GM12878 (cell line): Measurements from ENCODE around the gene ACSM4.

Experiments used
- CBFB ChIP-seq: IDR thresholded peaks from 2 replicates; pipeline ENCODE4 v1.6.1; 2016; ENCODE audit warnings: antibody characterized with exemption, low read depth
- CTCF ChIP-seq, 3 experiments: IDR thresholded peaks in 2 of 3; conservative IDR thresholded peaks in 1 of 3; 2 replicates each; pipeline ENCODE4 v1.5.1; 2011; ENCODE audit warnings: low read depth in 3 of 3, low read length in 3 of 3, mild to moderate bottlenecking in 3 of 3, control low read depth in 2 of 3, moderate library complexity in 2 of 3, inconsistent platforms in 1 of 3, mixed read lengths in 1 of 3; ENCODE audit not compliant: control insufficient read depth in 2 of 3, insufficient read depth in 1 of 3; ENCODE audit errors: extremely low read depth in 1 of 3

- TF ChIP-seq CTCF (IDR thresholded peaks at IDR 0.05 in 2 of 3, conservative IDR thresholded peaks at IDR 0.05 in 1 of 3; ENCODE audit: control insufficient read depth in 2 of 3, extremely low read depth in 1 of 3, insufficient read depth in 1 of 3, low read depth in 3 of 3, low read length in 3 of 3) (no peak), CBFB (no peak)
Measured at GRCh38 chr12:7322599-7322998, 18.7 kb downstream of the ACSM4 start.
